Hepatocyte (in vitro differentiated cells): ENCODE data around the gene BBS9. TPM values are rescaled to one million over a fixed set of nuclear protein-coding genes. Genes with fewer than 3 reads are reported as not detected.

Experiments used
- DNase-seq: peaks from one replicate; pipeline ENCODE4 v3.0.0-alpha.2; 2016; ENCODE audit warnings: low spot score
- H2AFZ ChIP-seq: fragments of 200-600 bp; sonication (generic); 2 replicates; pipeline ENCODE4 v1.6.0; 2016; ENCODE audit warnings: antibody characterized with exemption, mild to moderate bottlenecking
- H3K27ac ChIP-seq: fragments of 200-600 bp; sonication (generic); 2 replicates; pipeline ENCODE4 v1.5.1; 2016; ENCODE audit warnings: mild to moderate bottlenecking
- H3K27me3 ChIP-seq: fragments of 200-600 bp; sonication (generic); 2 replicates; pipeline ENCODE4 v1.6.1; 2016
- H3K36me3 ChIP-seq: fragments of 200-600 bp; sonication (generic); replicated peaks from 2 replicates; pipeline ENCODE4 v1.5.1; 2016; ENCODE audit warnings: low read depth; ENCODE audit not compliant: insufficient read depth
- H3K4me1 ChIP-seq: fragments of 200-600 bp; sonication (generic); 2 replicates; pipeline ENCODE4 v1.5.1; 2016; ENCODE audit warnings: mild to moderate bottlenecking, moderate library complexity; ENCODE audit not compliant: insufficient read depth
- H3K4me2 ChIP-seq: fragments of 200-600 bp; sonication (generic); 2 replicates; pipeline ENCODE4 v1.6.0; 2016
- H3K4me3 ChIP-seq: fragments of 200-600 bp; sonication (generic); 2 replicates; pipeline ENCODE4 v1.5.1; 2016; ENCODE audit warnings: mild to moderate bottlenecking
- H3K79me2 ChIP-seq: fragments of 200-600 bp; sonication (generic); 2 replicates; pipeline ENCODE4 v1.6.0; 2017; ENCODE audit warnings: mild to moderate bottlenecking
- H3K9me2 ChIP-seq: fragments of 200-600 bp; sonication (generic); replicated peaks from 2 replicates; pipeline ENCODE4 v1.6.0; 2017; ENCODE audit warnings: mild to moderate bottlenecking; ENCODE audit not compliant: insufficient read depth
- H3K9me3 ChIP-seq: fragments of 200-600 bp; sonication (generic); 2 replicates; pipeline ENCODE4 v1.5.1; 2016; ENCODE audit warnings: low read depth, mild to moderate bottlenecking
- H4K20me1 ChIP-seq: fragments of 200-600 bp; sonication (generic); 2 replicates; pipeline ENCODE4 v1.6.0; 2016; ENCODE audit warnings: mild to moderate bottlenecking; ENCODE audit not compliant: insufficient read depth, poor library complexity, severe bottlenecking
- CTCF ChIP-seq: fragments of 200-600 bp; sonication (generic); IDR thresholded peaks from 2 replicates; pipeline ENCODE4 v1.5.1; 2016; ENCODE audit warnings: antibody characterized with exemption, mild to moderate bottlenecking; ENCODE audit not compliant: poor library complexity
- EZH2 ChIP-seq: fragments of 200-600 bp; sonication (generic); IDR thresholded peaks from 2 replicates; pipeline ENCODE4 v1.6.1; 2016; ENCODE audit warnings: antibody characterized with exemption, mild to moderate bottlenecking, borderline replicate concordance
- EZH2phosphoT487 ChIP-seq: fragments of 200-600 bp; sonication (generic); IDR thresholded peaks from one replicate; pipeline ENCODE4 v1.6.1; 2018; ENCODE audit warnings: antibody characterized with exemption, mild to moderate bottlenecking, low read depth, moderate library complexity; ENCODE audit not compliant: unreplicated experiment, severe bottlenecking
- WGBS: methylation state at CpG from one replicate; pipeline ENCODE4 v1.1.6; 2016; ENCODE audit warnings: low lambda C conversion rate; ENCODE audit errors: missing lambda C conversion rate; 5-methylcytosine and 5-hydroxymethylcytosine counted together
- polyA plus RNA-seq: library from polyadenylated mRNA; unstranded; fragments of >200 nt; fragmentation: Nextera tagmentation; extraction: Ambion mirVana; gene quantifications from 2 replicates; pipeline ENCODE4 v1.2.1, GENCODE V29; 2016
- total RNA-seq: library from RNA; depleted of rRNA; stranded (reverse); fragments of >200 nt; gene quantifications from 2 replicates; pipeline ENCODE4 v1.2.3, GENCODE V29; 2014

The BBS9 gene
- total and polyA plus RNA-seq, 2 experiments from 2014 or later = 10.1 to 12.3 TPM

GRCh38 chr7:33129806-33130153 is 416 bp downstream of the BBS9 start:
- Histone ChIP-seq H3K27ac (peak overlapping the region; percentile 73), H3K4me2 (peak overlapping the region; percentile 86), H3K4me1 (peaks cover 5% of the 10 kb centered on the region), H3K4me3 (peak overlapping the region; percentile 66), H2AFZ (peak overlapping the region; percentile 76), H3K79me2 (peaks cover 22% of the 10 kb centered on the region), H3K9me2 (no peaks in the 10 kb centered on the region), H4K20me1 (no peaks in the 10 kb centered on the region), H3K27me3 (no peaks in the 10 kb centered on the region), H3K9me3 (no peaks in the 10 kb centered on the region), H3K36me3 (no peaks in the 10 kb centered on the region)
- peak; percentile 12 for DNase-seq
- 2% methylated on average over 11 of the region's 11 CpGs for WGBS
- TF ChIP-seq EZH2phosphoT487 (no peak), CTCF (no peak), EZH2 (no peak)

- Histone ChIP-seq H3K9me3 (no peaks in the 10 kb centered on the region), H3K4me2 (peak overlapping the region; percentile 86), H3K36me3 (no peaks in the 10 kb centered on the region), H3K4me1 (peaks cover 5% of the 10 kb centered on the region), H3K4me3 (peak overlapping the region; percentile 66), H3K27ac (no peak overlapping the region), H3K9me2 (no peaks in the 10 kb centered on the region), H4K20me1 (no peaks in the 10 kb centered on the region), H3K79me2 (peaks cover 26% of the 10 kb centered on the region), H2AFZ (peak overlapping the region; percentile 76), H3K27me3 (no peaks in the 10 kb centered on the region)
- no peak for TF ChIP-seq EZH2
- no peak for TF ChIP-seq EZH2phosphoT487
- no peak for TF ChIP-seq CTCF
- 36% methylated on average over 3 of the region's 3 CpGs for WGBS
- DNase-seq = no peak
These were observed 820 bp downstream of the BBS9 start for GRCh38 chr7:33130184-33130583.

GRCh38 chr7:33137103-33137502 is 7.7 kb downstream of the BBS9 start:
- no peaks in the 10 kb centered on the region for H4K20me1 ChIP-seq
- H3K27me3 ChIP-seq = no peaks in the 10 kb centered on the region
- no peak overlapping the region for H2AFZ ChIP-seq
- no peaks in the 10 kb centered on the region for H3K36me3 ChIP-seq
- no peak overlapping the region for H3K27ac ChIP-seq
- no peak for DNase-seq
- no peak overlapping the region for H3K4me3 ChIP-seq
- H3K4me2 ChIP-seq = no peak overlapping the region
- peaks cover 20% of the 10 kb centered on the region for H3K79me2 ChIP-seq
- no peak for TF ChIP-seq CTCF
- no peak for TF ChIP-seq EZH2phosphoT487
- TF ChIP-seq EZH2 = no peak
- H3K9me2 ChIP-seq = no peaks in the 10 kb centered on the region
- H3K9me3 ChIP-seq = no peaks in the 10 kb centered on the region
- no peaks in the 10 kb centered on the region for H3K4me1 ChIP-seq
- 93% methylated on average over 15 of the region's 15 CpGs for WGBS

- DNase-seq = no peak
- H3K27me3 ChIP-seq = no peaks in the 10 kb centered on the region
- H3K27ac ChIP-seq = no peak overlapping the region
- H3K36me3 ChIP-seq = no peaks in the 10 kb centered on the region
- H3K9me3 ChIP-seq = peaks cover 5% of the 10 kb centered on the region
- H3K9me2 ChIP-seq = no peaks in the 10 kb centered on the region
- no peak overlapping the region for H2AFZ ChIP-seq
- H3K4me3 ChIP-seq = no peak overlapping the region
- no peaks in the 10 kb centered on the region for H3K79me2 ChIP-seq
- no peak overlapping the region for H3K4me2 ChIP-seq
- 88% methylated on average over 1 of the region's 1 CpG for WGBS
- H4K20me1 ChIP-seq = no peaks in the 10 kb centered on the region
- H3K4me1 ChIP-seq = no peaks in the 10 kb centered on the region
- TF ChIP-seq CTCF = no peak
- TF ChIP-seq EZH2 = no peak
- TF ChIP-seq EZH2phosphoT487 = no peak
These were observed 13.2 kb downstream of the BBS9 start for GRCh38 chr7:33142585-33142984.
